BJ (cell line): ENCODE measurements around the gene PLSCR1. TPM values are rescaled to one million over a fixed set of nuclear protein-coding genes. Genes with fewer than 3 reads are reported as not detected.
A peak's percentile ranks its signal among the peaks of the same experiment; 100 is the strongest.
"Not testable (repeated sequence)": the region's sequence is repeated elsewhere in the genome, so short reads cannot be mapped to it uniquely, and the experiment has no call there.

ENCODE experiments used
- CTCF ChIA-PET: fragments of 350-600 bp; formaldehyde crosslinking; extraction: SDS; loops from one replicate; lab custom pipeline; 2021; ENCODE audit warnings: antibody characterized with exemption, inconsistent platforms; lab: Yijun Ruan, JAX
- POLR2A ChIA-PET: fragments of 300-600 bp; sonication (Branson Sonifier 250); formaldehyde crosslinking; extraction: SDS; loops from one replicate; lab custom pipeline; 2021; ENCODE audit warnings: antibody characterized with exemption; lab: Charles Lee
- DNase-seq: peaks from one replicate; pipeline ENCODE4 v3.0.0-alpha.2; 2011; ENCODE audit warnings: low read depth
- H3K27me3 ChIP-seq: 2 replicates; pipeline ENCODE4 v1.6.0; 2011; ENCODE audit warnings: low read length; ENCODE audit not compliant: control insufficient read depth, insufficient read depth
- H3K36me3 ChIP-seq: 2 replicates; pipeline ENCODE4 v1.5.1; 2011; ENCODE audit warnings: low read length; ENCODE audit not compliant: control insufficient read depth, insufficient read depth
- H3K4me3 ChIP-seq: 2 replicates; pipeline ENCODE4 v1.5.1; 2011; ENCODE audit warnings: low read depth, mild to moderate bottlenecking, control low read depth, low read length
- CTCF ChIP-seq: IDR thresholded peaks from 2 replicates; pipeline ENCODE4 v1.5.1; 2011; ENCODE audit warnings: low read depth, mild to moderate bottlenecking, control low read depth, inconsistent platforms, low read length, moderate library complexity; ENCODE audit not compliant: insufficient read depth
- polyA plus RNA-seq: library from polyadenylated mRNA; depleted of rRNA; stranded (reverse); fragments of >200 nt; gene quantifications from 2 replicates; pipeline ENCODE4 v1.2.3, GENCODE V29; 2011

Gene PLSCR1
- polyA plus RNA-seq, 1 experiment: 26.3 TPM

- CTCF ChIA-PET: interaction anchor here (1.4 kb wide), 1 partner anchor 10 kb away, joined by 3 read pairs; no protein-coding TSS in a partner anchor
- H3K4me3 ChIP-seq: no peak overlapping the region
- POLR2A ChIA-PET: no interaction called here
- H3K36me3 ChIP-seq: no peaks in the 10 kb centered on the region
- DNase-seq: peak; percentile 39
- H3K27me3 ChIP-seq: no peaks in the 10 kb centered on the region
- no peak for TF ChIP-seq CTCF
Observed at GRCh38 chr3:146503461-146504202, 40.8 kb downstream of the PLSCR1 start.

GRCh38 chr3:146502887-146503460, 41.4 kb downstream of the PLSCR1 start:
- DNase-seq: no peak
- ChIA-PET POLR2A (no interaction called here), CTCF (interaction anchor here (1.4 kb wide), 1 partner anchor 11 kb away, joined by 3 read pairs; no protein-coding TSS in a partner anchor)
- TF ChIP-seq CTCF: no peak
- no peaks in the 10 kb centered on the region for H3K36me3 ChIP-seq
- H3K27me3 ChIP-seq: no peaks in the 10 kb centered on the region
- no peak overlapping the region for H3K4me3 ChIP-seq

- TF ChIP-seq CTCF: no peak
- DNase-seq: no peak
- Histone ChIP-seq H3K27me3 (no peaks in the 10 kb centered on the region), H3K36me3 (no peaks in the 10 kb centered on the region), H3K4me3 (no peak overlapping the region)
- ChIA-PET CTCF (no interaction called here), POLR2A (no interaction called here)
Observed at GRCh38 chr3:146501752-146502151, 42.7 kb downstream of the PLSCR1 start.

GRCh38 chr3:146499701-146500100, 44.7 kb downstream of the PLSCR1 start:
- no peak for TF ChIP-seq CTCF
- POLR2A ChIA-PET: no interaction called here
- H3K4me3 ChIP-seq: no peak overlapping the region
- CTCF ChIA-PET: interaction anchor here (1.3 kb wide), 1 partner anchor 52 kb away, joined by 3 read pairs; no protein-coding TSS in a partner anchor
- DNase-seq: no peak
- no peaks in the 10 kb centered on the region for H3K36me3 ChIP-seq
- H3K27me3 ChIP-seq: no peaks in the 10 kb centered on the region

GRCh38 chr3:146498002-146498736, 46.2 kb downstream of the PLSCR1 start:
- Histone ChIP-seq H3K27me3 (no peaks in the 10 kb centered on the region), H3K4me3 (no peak overlapping the region), H3K36me3 (no peaks in the 10 kb centered on the region)
- CTCF ChIA-PET: interaction anchor here (0.7 kb wide), 1 partner anchor 1118 kb away, joined by 3 read pairs; no protein-coding TSS in a partner anchor
- DNase-seq: no peak
- no peak for TF ChIP-seq CTCF
- POLR2A ChIA-PET: no interaction called here

- H3K27me3 ChIP-seq, DNase-seq, CTCF ChIA-PET, H3K4me3 ChIP-seq, POLR2A ChIA-PET, H3K36me3 ChIP-seq: not testable (repeated sequence)
Observed at GRCh38 chr3:146497145-146497843, 47.1 kb downstream of the PLSCR1 start.
